ENCODE results near the gene KIF4A. TPM values are rescaled to one million over a fixed set of nuclear protein-coding genes. Genes with fewer than 3 reads are reported as not detected.

KIF4A gene
- total and polyA plus RNA-seq, 9 of the 15 experiments (the other 6 are each of a cell fraction or from before 2014, with no cell fraction given), result 13.0 to 42.7 (median 35.9) TPM

GRCh38 chrX:70255452-70255851, 34.5 kb upstream of the KIF4A start:
- in situ Hi-C loops (cut with MboI), result no loop called here
- no peak overlapping the region for H3K9ac ChIP-seq (ENCODE audit: insufficient read depth in 1 of 2, low read depth in 2 of 2, low read length in 2 of 2)
- POLR2A ChIA-PET, result no interaction called here
- H4K20me1 ChIP-seq (replicated peaks; ENCODE audit: control insufficient read depth, insufficient read depth, low read length), result no peaks in the 10 kb centered on the region; the same call in none of the 2 replicates
- no peak for DNase-seq (ENCODE audit: extremely low read depth in 1 of 4, low spot score in 3 of 4)
- no peaks in the 10 kb centered on the region for H3K9me3 ChIP-seq (replicated peaks; ENCODE audit: control insufficient read depth, insufficient read depth, low read depth, low read length)
- H3K4me1 ChIP-seq (replicated peaks in 1 of 2; ENCODE audit: control insufficient read depth in 2 of 2, insufficient read depth in 2 of 2, low read length in 2 of 2), result no peaks in the 10 kb centered on the region; a peak in 1 of 5 replicates
- no peak for FAIRE-seq
- H3K36me3 ChIP-seq (ENCODE audit: control insufficient read depth, insufficient read depth, low read length), result no peaks in the 10 kb centered on the region
- H3K27ac ChIP-seq (ENCODE audit: extremely low read depth, low read depth, low read length), result no peak overlapping the region
- no peaks in the 10 kb centered on the region for H3K79me2 ChIP-seq (ENCODE audit: control insufficient read depth, insufficient read depth, low read length)
- 18% methylated on average over 2 of the region's 2 CpGs for WGBS (ENCODE audit: insufficient coverage, low coverage, missing lambda C conversion rate)
- no peak for ATAC-seq
- H3K4me2 ChIP-seq (ENCODE audit: insufficient read depth, low read length), result no peak overlapping the region
- BruUV-seq (replicated peaks), result no TSS peak
- no peak overlapping the region for H2AFZ ChIP-seq (ENCODE audit: low read depth, low read length)
- intact Hi-C loops (cut with micrococcal nuclease), result no loop called here
- H3K9me1 ChIP-seq (ENCODE audit: control insufficient read depth, insufficient read depth, low read length), result no peaks in the 10 kb centered on the region
- CTCF ChIA-PET (ENCODE audit: low intra/inter-chr PET ratio), result no interaction called here
- H3K4me3 ChIP-seq, result no peak overlapping the region
- TF ChIP-seq ARID3A (IDR thresholded peaks at IDR 0.05; ENCODE audit: borderline replicate concordance, low read depth, low read length), result no peak
- TF ChIP-seq ZNF75A (CRISPR knock-in tag; IDR thresholded peaks at IDR 0.05), result no peak
- no peak for TF ChIP-seq CEBPB (tag; IDR thresholded peaks at IDR 0.05)
- TF ChIP-seq, protein P1, sequence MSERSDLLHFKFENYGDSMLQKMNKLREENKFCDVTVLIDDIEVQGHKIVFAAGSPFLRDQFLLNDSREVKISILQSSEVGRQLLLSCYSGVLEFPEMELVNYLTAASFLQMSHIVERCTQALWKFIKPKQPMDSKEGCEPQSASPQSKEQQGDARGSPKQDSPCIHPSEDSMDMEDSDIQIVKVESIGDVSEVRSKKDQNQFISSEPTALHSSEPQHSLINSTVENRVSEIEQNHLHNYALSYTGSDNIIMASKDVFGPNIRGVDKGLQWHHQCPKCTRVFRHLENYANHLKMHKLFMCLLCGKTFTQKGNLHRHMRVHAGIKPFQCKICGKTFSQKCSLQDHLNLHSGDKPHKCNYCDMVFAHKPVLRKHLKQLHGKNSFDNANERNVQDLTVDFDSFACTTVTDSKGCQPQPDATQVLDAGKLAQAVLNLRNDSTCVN (CRISPR knock-in tag; IDR thresholded peaks at IDR 0.05), result no peak
- no peak for TF ChIP-seq RBFOX2 (IDR thresholded peaks at IDR 0.05; ENCODE audit: low read depth, low read length)
- peaks cover 4 to 26% of the 10 kb centered on the region in 2 experiments; a peak in 4 of 5 replicates for H3K27me3 ChIP-seq (ENCODE audit: control insufficient read depth in 2 of 2, insufficient read depth in 2 of 2, low read length in 2 of 2)

All from K562 (cell line).